OCI-M1 (cell line): Measurements from ENCODE around the gene TMEM151A.
A peak's percentile ranks its signal among the peaks of the same experiment; 100 is the strongest.
"Not testable (repeated sequence)": the region's sequence is repeated elsewhere in the genome, so short reads cannot be mapped to it uniquely, and the experiment has no call there.

Experiments used
- DNase-seq: peaks from one replicate; lab custom pipeline; 2025; lab: John Stamatoyannopoulos, UW

Gene TMEM151A

DNA sequence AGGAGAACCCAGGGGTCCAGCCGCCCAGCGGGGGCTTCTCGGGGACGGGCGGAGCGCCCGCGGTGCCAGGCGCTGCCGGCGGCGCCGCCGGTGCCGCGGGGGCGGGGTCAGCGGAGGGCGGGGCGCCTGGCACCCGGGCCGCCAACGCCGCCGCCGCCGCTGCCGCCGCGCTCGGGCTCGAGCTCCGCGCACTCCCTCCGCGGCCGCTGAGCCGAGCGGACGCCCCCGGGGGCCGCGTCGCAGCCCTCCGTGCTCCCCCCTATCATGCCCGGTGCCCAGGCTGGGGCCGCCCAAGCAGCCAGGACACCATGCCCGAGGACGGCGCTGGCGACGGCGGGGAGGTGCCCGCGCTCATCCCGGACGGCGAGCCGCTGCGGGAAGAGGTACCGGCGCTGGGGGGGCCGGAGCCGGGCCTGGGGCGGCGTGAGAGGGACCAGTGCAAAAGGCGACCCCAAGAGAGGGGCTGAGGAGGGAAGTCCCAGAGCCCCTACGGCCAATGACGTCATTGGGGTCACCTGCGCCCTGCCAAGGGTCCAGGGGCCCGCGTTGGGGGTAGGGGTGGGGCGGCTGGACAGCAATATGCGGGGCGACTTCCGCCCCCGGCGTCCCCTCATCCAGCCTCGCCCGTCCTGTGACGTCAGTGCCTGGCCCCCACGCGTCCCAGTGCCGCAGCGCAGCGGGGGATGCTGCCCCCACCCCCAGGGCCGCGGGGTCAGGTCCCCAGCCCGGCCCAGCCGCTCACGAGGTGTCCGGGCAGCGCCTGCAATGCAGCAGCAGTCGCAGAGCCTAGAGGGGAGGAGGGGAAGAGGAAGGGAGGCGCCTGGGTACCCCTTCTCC, at the start of gene TMEM151A:
Gene TMEM151A, plus strand, starts transcription at position 189 of the 837 bp plus-strand sequence. Its CDS starts 120 bp downstream, at position 309.
- no peak for DNase-seq

DNA sequence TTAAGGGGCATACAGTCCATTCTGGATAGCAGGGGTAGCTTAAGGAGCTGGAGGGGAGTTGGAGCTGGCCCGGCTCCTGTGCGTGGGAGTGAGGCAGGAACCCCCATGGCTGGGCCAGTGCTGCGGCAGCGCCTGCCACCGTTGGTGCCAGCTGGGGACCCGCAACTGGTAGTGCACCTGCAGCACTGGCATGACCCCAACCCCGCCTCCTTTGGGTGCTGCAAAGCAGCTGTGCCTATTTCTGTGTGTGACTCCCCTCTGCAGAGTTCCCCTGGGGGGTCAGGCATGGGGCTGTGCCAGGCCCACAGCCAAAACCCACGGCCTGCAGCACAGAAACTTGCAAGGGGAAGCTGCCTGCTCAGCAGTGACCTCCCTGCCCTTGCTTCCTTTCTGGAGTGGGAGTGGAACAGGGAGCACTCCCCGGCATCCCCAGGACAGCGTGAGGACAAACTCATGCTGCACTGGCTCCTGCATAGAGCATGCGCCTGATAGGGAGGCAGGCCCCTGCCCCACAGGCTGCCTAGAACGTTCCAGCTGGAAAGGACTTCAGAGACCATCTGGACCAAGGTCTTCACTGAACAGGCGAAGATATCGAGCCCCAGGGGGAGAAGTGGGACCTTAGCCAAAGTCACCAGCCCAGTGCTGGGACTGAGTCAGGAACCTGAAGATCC, 49.5 kb upstream of the TMEM151A start:
- no peak for DNase-seq

DNA sequence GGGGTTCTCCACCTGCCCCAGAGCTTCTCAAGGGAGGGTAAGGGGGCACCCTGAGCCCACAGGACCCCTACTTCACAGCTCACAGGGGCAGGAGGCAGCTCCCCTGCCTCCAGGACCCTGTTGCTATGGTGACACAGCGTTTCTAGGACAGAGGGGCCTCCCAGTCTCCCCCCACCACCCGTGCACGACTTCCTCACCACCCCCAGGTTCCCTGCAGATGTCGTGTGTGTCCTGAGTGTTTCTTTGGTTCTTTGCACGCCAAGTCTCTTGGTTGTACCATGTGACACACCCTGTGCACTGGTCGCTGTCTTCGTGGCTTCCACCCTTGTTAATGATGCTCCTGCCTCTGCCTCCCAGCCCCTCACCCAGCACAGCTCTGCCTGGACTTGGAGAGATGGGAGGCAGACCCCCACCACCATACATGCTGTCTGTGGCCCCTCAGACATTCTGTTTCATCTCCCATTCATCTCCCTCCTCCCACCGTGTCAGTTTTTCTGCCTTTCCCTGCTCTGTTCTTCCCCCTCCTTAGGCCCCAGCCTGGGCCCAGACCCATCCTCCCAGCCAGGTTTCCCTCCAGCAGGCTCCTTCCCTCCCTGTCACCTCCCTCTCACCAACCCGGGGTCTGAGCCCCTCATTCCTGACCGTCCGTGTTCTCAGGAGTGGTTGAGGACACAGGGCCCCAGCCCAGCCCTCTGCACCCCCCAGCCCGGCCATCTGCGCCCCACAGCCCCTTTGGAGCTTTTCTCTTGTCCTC, 47.7 kb upstream of the TMEM151A start:
- no peak for DNase-seq

DNA sequence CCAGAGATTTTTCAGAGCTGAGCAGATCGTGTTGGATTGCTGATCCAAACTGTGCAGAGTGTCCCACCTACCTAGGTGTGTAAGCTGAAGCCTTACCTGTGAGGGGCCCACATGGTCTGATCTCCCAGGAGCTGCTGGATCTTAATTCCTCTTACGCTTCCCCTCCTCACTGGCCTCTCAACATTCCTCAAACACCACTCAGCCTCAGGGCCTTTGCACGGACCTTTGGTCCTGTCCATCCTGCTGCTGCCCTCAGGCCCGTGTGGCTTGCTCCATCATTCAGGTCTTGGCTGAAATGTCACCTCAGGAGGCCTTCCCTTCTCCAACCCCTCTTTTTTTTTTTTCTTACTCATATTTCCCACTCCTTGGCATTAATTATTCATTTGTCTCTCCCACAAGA, 44.4 kb upstream of the TMEM151A start:
- no peak for DNase-seq

DNA sequence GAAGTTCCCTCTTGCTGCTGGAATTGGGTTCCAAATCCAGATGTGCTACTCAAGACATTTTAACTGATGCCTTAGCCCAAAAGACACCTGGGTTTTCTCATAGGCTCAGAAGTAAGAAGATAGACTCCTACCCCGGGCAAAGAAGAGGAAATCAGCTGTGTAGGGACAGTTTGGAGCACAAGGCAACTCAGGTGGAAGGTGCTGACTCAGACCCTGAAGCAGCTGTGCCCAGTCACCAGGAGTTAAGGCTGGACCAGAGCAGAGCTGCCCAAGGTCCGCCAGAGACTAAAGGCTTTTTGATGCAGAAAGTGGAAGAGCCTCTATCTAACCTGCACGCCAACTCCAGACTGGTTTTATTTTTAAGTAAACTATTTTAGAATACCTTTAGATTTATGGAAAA, 43.9 kb upstream of the TMEM151A start:
- DNase-seq, result no peak

DNA sequence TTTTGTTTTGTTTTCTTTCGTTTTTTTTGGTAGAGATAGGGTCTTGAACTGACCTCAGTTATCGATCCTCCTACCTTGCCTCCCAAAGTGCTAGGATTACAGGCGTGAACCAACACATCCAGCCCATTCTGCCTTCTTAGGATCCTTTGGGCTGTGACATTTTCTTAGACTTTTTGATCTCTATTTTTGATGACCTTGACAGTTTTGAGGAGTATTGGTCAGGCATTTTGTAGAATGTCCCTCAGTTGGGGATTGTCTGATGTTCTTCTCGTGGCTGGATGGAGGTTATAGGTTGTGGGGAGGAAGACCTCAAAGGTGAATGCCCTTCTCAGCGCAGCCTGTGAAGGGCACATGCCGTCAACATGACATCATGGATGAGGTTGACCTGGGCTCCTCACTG, 42.8 kb upstream of the TMEM151A start:
- no peak for DNase-seq

DNA sequence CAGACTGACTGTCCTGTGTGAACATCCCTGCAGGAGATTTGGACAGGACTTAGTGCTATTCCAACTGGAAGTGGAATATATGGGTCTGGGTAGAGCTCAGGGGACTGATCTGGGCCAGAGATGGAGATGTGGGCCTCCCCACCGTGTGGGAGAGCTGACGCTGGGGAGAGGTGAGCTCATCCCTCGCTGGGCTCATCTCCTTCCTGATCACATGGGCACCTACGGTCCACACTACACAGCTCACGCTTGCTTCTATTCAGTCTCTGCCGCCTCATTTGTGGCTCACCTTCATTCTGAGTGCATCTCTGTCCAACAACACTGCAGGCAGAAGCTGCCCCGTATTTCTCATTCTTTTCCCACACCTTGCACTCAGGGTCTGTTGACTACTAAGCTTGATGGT, 39.9 kb upstream of the TMEM151A start:
- DNase-seq, result no peak

DNA sequence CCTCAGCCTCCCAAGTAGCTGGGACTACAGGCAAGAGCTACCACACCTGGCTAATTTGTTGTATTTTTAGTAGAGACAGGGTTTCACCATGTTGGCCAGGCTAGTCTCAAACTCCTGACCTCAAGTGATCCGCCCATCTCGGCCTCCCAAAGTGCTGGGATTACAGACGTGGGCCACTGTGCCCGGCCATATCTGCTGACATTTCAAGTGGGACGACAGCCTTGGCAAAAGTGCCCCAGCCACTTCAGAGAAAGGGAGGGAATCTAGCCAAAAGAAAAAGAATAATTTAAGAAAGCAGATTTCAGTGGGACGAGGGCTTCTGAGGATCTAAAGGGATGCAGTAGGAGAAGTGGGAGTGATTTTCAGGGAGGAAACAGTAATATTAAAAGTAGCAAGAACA, 38.6 kb upstream of the TMEM151A start:
- DNase-seq, result not testable (repeated sequence)

DNA sequence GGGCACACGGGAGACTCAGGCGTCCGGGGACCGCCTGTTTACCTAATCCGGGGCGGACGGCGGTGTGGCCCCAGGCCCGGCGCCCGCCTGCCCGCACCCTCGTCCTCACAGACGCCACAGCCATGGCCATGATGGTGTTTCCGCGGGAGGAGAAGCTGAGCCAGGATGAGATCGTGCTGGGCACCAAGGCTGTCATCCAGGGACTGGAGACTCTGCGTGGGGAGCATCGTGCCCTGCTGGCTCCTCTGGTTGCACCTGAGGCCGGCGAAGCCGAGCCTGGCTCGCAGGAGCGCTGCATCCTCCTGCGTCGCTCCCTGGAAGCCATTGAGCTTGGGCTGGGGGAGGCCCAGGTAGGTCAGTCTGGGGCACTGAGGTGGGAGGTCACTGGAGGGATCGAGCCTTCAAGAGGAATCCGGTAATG, 33.2 kb upstream of the TMEM151A start:
- DNase-seq, result no peak

DNA sequence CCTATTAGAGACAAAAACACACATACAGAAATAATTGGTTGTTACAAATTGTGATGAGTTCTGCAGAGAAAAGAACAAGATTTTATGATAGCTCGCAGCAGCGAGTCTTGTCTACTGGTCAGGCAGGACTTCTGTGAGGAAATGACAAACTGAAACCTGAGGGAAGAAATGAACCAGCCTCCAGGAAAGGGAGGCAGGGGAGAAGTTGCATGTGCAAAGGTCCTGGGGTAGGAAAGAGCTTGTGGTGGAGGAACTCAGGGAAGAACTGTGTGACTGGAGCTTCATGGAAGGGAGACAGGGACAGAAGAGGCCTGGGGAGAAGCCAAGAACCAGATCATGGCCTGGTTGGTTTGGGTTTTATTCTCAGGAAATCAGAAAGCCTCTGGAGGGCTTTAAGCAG, 32.5 kb upstream of the TMEM151A start:
- no peak for DNase-seq

DNA sequence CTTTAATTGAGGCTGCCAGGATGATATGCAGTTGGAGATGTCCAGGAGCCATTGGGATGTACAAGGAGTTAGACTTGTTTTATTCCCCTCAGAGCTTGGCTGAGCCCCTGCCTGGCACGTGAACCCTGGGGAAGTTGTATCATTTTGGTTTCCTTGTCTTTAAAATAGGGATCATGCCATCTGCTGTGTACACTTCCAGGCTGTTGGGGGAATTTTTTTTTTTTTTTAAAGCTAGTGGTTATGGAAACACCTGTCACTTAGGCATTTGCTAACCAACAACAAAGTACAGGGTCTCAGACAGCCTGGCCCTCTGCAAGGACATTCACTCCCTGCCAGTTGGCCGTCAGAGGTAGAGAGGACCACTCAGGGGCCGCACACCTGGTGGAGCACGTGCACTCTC, 31.7 kb upstream of the TMEM151A start:
- DNase-seq, result no peak

DNA sequence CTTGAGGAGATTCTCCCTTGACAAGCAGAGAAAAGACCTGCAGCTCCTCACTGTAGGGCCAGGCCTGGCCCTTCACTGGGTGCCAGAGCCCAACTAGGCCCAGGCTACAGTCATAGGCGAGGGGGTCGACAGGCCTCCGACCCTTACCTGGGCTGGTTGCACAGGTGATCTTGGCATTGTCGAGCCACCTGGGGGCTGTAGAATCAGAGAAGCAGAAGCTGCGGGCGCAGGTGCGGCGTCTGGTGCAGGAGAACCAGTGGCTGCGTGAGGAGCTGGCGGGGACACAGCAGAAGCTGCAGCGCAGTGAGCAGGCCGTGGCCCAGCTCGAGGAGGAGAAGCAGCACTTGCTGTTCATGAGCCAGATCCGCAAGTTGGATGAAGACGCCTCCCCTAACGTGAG, 30.1 kb upstream of the TMEM151A start:
- DNase-seq, result no peak

DNA sequence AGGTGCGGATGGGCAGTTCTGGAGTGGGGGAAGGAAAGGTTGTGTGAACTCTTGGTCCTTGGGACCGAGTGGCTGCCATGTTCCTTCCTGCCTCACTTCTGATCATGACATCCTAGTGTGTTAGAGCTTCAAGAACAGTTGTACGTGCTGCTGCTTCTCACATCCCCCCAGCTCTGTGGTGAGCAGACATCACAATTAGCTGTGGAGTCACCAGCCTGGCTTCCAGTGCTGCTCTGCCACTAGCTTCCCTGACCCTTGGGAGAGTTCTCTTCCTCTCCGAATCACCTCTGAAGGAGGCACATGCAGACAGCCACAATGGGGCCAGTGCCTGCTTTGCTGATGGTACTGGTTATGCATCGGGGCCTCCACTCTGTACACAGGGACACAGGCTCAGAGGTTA, 29.5 kb upstream of the TMEM151A start:
- DNase-seq, result no peak

DNA sequence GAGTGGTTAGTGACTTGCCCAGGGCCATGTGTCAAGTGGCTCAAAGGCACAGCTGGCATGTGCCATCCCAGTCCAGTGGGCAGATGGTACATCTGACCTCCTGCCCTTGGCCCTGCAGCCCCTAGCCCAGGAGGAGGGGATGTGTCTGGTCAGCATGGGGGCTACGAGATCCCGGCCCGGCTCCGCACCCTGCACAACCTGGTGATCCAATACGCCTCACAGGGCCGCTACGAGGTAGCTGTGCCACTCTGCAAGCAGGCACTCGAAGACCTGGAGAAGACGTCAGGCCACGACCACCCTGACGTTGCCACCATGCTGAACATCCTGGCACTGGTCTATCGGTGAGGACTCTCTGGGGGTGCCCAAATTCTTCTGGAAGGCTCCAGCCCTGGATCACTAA, 29.0 kb upstream of the TMEM151A start:
- no peak for DNase-seq

DNA sequence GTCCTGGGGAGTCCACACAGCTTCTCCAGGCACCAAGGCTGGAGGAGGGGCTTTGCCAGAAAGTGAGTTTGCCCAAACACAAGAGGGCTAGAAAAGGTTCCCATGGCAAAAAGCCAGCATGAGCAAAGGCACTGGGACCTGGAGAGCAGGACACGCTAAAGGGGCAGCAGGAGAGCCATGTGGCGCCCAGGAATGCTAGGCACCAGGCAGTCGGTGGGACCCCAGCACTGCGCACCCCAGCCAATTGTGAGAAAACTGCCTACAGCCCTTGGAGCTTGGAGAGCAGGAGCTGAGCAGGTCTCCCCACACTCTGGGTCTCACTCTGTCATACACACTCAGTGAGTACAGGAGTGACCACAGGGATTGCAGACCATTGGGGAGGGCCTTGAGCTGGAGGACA, 28.5 kb upstream of the TMEM151A start:
- DNase-seq, result no peak

DNA sequence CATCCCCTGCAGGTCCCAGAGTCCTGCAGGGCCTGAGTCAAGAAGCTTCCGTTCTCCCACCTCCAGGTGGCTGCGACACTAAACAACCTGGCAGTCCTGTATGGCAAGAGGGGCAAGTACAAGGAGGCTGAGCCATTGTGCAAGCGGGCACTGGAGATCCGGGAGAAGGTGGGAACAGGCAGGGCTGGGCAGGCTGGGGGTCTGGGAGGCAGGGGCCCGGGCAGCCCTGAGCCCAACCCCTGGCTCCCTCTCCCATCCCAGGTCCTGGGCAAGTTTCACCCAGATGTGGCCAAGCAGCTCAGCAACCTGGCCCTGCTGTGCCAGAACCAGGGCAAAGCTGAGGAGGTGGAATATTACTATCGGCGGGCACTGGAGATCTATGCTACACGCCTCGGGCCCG, 27.9 kb upstream of the TMEM151A start:
- no peak for DNase-seq

DNA sequence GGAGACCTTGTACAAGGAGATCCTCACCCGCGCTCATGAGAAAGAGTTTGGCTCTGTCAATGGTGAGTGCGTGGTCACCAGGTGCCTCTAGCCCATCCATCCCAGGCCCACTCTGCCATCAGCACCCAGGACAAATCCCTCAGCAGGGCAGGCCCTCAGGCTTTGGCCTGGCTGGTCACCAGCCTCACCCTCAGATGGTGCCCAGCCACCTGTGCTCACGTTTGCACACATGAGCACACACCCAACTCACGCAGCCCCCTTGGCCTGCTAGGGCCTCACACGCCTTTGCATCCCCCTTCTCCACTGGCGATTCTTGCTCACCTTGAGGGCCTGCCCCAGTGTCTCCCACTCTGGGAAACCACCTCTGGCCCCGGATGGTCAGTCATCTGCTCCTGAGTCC, 27.3 kb upstream of the TMEM151A start:
- no peak for DNase-seq

DNA sequence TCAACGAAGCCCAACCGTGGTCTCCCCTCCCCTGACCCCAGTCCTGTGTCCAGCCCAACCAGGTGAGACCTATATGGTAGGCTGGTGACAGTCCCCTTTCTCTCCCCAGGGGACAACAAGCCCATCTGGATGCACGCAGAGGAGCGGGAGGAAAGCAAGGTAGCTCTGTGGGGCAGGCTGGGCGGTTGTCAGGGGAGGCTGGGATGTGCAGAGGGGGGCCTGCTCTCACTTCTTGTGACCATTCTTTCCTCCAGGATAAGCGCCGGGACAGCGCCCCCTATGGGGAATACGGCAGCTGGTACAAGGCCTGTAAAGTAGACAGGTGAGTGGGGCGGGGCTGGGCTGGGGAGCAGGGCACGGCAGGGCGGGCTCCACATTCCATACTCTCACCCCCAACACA, 26.8 kb upstream of the TMEM151A start:
- peak; percentile 13 for DNase-seq

DNA sequence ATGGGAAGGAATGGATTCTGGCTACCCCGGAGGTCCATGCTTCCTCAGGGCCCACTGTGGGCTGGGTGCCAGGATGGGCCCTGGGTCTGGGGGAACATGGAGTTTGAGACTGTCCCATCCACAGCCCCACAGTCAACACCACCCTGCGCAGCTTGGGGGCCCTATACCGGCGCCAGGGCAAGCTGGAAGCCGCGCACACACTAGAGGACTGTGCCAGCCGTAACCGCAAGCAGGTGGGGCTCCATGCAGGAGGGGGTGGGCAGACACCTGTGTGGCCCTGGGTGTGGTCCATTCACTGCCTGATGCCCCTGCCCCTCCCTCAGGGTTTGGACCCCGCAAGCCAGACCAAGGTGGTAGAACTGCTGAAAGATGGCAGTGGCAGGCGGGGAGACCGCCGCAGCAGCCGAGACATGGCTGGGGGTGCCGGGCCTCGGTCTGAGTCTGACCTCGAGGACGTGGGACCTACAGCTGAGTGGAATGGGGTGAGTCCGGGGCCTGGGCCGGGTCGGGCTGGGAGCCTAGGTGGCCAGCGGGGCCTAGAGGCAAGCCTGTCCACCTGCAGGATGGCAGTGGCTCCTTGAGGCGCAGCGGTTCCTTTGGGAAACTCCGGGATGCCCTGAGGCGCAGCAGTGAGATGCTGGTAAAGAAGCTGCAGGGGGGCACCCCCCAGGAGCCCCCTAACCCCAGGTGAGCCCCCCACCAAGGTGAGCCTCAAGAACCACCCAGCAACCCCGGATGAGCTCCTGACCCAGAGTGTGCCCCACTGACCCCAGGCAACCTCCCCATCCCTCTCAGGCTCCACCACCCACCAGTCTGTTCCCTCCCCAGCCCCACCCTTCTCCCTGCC, 25.9 kb upstream of the TMEM151A start:
- DNase-seq, result no peak

DNA sequence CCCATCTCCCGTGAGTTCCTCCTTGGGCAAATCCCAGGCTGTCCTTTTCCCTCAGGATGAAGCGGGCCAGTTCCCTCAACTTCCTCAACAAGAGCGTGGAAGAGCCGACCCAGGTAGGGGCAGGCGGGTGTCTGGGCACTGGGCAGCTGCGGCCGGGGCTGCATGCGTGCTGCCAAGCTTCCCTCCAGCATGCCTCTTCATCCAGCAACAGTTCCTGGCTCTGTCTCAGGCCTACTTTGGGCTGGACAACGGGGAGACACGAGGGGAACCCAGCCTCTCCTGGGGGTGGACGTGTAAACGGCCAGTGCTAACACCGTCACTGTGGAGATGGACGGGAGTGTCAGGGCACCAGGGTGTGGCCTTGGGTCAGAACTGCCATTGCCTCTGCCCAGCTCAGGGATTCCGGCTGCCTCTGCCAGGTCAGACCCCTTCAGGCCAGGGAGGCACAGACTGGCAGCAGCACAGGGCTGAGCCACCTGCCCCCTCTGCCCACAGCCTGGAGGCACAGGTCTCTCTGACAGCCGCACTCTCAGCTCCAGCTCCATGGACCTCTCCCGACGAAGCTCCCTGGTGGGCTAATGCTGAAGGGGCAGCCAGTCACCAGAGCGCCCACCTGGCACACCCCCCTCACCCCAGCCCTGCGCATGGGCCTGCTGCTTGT, 25.2 kb upstream of the TMEM151A start:
- no peak for DNase-seq

DNA sequence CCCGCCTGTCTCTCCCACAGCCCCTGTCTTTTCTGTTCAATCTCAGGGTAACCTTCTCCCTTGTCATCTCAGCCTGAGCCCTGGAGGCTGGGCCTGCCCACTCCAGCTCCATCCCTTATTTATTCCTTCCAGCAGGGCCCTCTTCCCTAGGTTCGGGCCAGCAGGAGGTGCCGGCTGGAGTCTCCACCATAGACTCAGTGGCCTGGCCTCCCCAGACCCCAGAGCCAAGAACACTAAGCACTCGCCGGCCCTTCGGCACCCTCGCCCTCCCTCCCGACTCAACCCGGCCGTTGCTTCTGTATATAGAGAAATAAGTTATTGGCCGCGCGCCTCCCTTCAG, 24.7 kb upstream of the TMEM151A start:
- no peak for DNase-seq
